Measurements from ENCODE around the gene TSPYL2.

The TSPYL2 gene

DNA sequence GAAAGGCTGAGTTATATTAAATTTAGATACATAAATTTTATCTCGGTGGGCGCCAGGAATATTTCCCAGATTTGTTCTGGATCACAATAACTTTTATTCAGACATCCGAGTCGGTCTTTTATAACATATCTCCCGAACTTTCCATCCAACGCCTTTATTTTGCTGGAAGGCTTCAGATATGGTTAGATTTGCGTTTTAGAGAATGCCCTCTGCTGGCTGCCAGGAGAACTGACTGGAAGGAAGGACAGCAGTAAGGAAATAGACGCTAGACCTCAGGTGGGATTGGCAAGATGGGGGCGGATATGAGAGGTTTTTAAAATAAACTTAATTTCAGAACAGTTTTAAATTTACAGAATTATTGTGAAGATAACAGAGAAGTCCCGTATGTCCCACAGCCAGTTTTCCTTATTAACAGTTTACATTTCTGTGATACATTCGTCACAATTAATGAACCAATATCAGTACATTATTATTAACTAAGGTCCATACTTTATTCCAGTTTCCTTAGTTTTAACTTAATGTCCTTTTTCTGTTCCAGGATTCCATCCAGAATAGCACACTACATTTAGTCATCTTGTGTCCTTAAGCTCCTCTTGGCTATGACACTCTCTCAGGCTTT, 7.2 kb downstream of the TSPYL2 start:
- H3K4me3 ChIP-seq (ENCODE audit: low read depth in 1 of 2, low read length in 2 of 2) = peak overlapping the region; percentile 48 to 59
- H3K9me3 ChIP-seq (ENCODE audit: control insufficient read depth in 1 of 2, low read length in 2 of 2) = no peaks in the 10 kb centered on the region
- no peak overlapping the region for H3K27ac ChIP-seq (ENCODE audit: low read depth, low read length)
- H3K27me3 ChIP-seq (ENCODE audit: control insufficient read depth in 1 of 2, insufficient read depth in 2 of 2, low read length in 2 of 2) = no peaks in the 10 kb centered on the region
- H3K9ac ChIP-seq (ENCODE audit: low read depth in 1 of 2, low read length in 2 of 2) = peak overlapping the region; percentile 20 to 48
- H3K36me3 ChIP-seq (ENCODE audit: control insufficient read depth in 1 of 2, insufficient read depth in 2 of 2, low read length in 2 of 2) = peaks cover 0 to 12% of the 10 kb centered on the region in 2 donors
- no peaks in the 10 kb centered on the region for H3K4me1 ChIP-seq (ENCODE audit: control insufficient read depth in 1 of 2, insufficient read depth in 2 of 2, low read length in 2 of 2)

DNA sequence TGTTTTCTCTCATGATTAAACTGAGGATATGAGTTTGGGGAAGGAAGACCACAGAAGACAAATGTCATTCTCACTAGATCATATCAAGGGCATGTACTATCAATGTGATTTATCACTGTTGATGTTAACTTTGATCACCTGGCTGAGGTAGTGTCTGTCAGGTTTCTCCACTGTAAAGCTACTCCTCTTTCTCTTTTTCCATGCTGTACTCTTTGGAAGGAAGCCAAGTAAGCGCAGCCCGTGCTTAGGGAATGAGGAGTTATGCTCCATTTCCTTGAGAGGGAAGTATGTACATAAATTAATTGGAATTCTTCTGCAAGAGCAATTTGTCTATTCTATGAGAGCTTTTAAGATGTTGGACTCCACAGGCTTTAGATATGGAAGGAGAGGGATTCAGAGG, 7.8 kb downstream of the TSPYL2 start:
- Histone ChIP-seq H3K27me3 (ENCODE audit: control insufficient read depth in 1 of 2, insufficient read depth in 2 of 2, low read length in 2 of 2) (no peaks in the 10 kb centered on the region), H3K27ac (ENCODE audit: low read depth, low read length) (no peak overlapping the region), H3K9me3 (ENCODE audit: control insufficient read depth in 1 of 2, low read length in 2 of 2) (no peaks in the 10 kb centered on the region), H3K9ac (ENCODE audit: low read depth in 1 of 2, low read length in 2 of 2) (no peak overlapping the region), H3K36me3 (ENCODE audit: control insufficient read depth in 1 of 2, insufficient read depth in 2 of 2, low read length in 2 of 2) (peaks cover 0 to 12% of the 10 kb centered on the region in 2 donors), H3K4me3 (ENCODE audit: low read depth in 1 of 2, low read length in 2 of 2) (no peak overlapping the region), H3K4me1 (ENCODE audit: control insufficient read depth in 1 of 2, insufficient read depth in 2 of 2, low read length in 2 of 2) (no peaks in the 10 kb centered on the region)

DNA sequence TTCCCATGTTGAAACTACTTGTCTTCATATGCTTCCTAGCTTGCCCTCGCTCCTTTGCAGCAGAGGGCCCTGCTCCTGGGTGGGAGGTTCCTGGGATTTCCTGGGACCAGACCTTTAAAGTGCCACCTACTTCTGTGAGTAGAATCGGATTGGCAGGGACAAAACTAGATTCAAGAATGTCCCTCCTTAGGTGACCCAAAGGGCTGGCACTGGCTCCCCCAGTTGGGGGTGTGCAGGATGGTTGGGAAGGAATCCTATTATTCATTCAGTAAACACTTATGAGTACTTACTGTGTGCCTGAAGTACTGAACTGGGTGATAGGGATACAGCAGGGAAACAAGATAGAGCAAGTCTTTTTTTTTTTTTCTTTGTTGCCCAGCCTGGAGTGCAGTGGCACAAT, 9.2 kb downstream of the TSPYL2 start:
- Histone ChIP-seq H3K27ac (ENCODE audit: low read depth, low read length) (no peak overlapping the region), H3K9ac (ENCODE audit: low read depth in 1 of 2, low read length in 2 of 2) (no peak overlapping the region), H3K4me3 (ENCODE audit: low read depth in 1 of 2, low read length in 2 of 2) (no peak overlapping the region), H3K4me1 (ENCODE audit: control insufficient read depth in 1 of 2, insufficient read depth in 2 of 2, low read length in 2 of 2) (no peaks in the 10 kb centered on the region), H3K9me3 (ENCODE audit: control insufficient read depth in 1 of 2, low read length in 2 of 2) (no peaks in the 10 kb centered on the region), H3K36me3 (ENCODE audit: control insufficient read depth in 1 of 2, insufficient read depth in 2 of 2, low read length in 2 of 2) (no peaks in the 10 kb centered on the region), H3K27me3 (ENCODE audit: control insufficient read depth in 1 of 2, insufficient read depth in 2 of 2, low read length in 2 of 2) (no peaks in the 10 kb centered on the region)

DNA sequence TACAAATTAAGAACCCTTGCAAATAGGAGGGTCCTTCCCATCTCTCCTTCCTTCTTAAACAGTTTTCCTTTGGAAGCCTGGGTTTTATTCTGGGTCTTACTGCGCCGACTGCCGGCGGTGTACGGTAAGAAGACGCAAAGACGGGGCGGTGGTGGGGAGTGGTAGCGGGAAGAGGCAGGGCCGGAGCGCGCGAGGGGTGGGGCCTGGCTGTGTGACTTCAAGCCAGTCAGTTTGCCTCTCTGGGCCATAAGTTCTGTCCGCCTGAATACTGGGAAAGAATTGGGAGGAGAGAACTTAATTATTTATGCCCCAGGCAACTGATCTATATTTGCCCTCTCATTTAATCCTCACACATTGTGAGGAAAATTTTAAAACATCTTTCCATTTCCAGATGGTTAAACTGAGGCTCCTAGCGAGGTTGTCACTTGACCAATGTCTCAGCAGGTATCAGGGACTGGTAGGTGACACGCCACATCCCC, 11.0 kb downstream of the TSPYL2 start:
- peak overlapping the region; percentile 57 to 66 for H3K9ac ChIP-seq (ENCODE audit: low read depth in 1 of 2, low read length in 2 of 2)
- H3K9me3 ChIP-seq (ENCODE audit: control insufficient read depth in 1 of 2, low read length in 2 of 2) = no peaks in the 10 kb centered on the region
- no peaks in the 10 kb centered on the region for H3K4me1 ChIP-seq (ENCODE audit: control insufficient read depth in 1 of 2, insufficient read depth in 2 of 2, low read length in 2 of 2)
- peak overlapping the region; percentile 93 for H3K27ac ChIP-seq (ENCODE audit: low read depth, low read length)
- H3K4me3 ChIP-seq (ENCODE audit: low read depth in 1 of 2, low read length in 2 of 2) = peak overlapping the region; percentile 82
- no peaks in the 10 kb centered on the region for H3K36me3 ChIP-seq (ENCODE audit: control insufficient read depth in 1 of 2, insufficient read depth in 2 of 2, low read length in 2 of 2)
- no peaks in the 10 kb centered on the region for H3K27me3 ChIP-seq (ENCODE audit: control insufficient read depth in 1 of 2, insufficient read depth in 2 of 2, low read length in 2 of 2)

DNA sequence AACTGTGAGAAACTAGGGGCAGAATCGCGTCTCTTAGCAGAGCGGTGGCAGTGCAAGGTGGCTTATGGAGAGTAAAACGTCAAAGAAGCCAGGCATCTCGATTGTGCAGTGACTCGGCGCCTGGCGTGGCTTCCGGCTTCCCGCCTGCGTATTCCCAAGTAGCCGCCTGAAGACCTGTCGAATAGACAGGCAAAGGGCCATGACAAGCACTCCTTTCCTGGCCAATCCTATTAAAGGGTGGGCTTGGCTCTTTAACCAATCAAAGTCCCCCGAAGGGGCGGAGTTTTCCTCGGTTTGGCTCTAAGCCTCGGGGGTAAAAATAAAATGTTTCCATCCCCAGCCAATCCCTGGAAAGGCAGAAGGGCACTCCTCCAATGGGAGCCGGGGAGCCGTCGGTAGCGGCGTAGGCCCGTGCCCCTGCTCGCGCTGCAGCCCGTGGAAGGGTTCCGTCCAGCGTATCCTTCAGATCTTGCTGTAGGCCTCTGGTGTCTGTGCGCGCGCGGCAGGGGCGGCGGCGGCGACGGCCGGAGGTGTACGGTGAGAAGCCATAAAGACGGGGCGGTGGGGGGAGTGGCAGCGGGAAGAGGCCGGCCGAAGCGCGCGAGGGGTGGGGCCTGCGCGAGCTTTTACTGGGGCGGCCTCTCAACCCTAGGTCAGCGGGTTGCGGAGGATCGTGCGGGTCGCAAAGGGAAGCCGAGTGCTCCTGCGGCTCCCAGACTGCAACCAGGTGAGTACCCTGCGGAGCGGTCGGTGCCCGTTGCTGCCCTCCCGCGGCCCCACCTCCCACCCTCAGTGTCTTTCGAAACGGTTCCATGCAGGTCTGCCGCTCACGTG, 11.8 kb downstream of the TSPYL2 start, which contains the start of gene KANTR:
Gene KANTR (plus strand): TSS at position 395 of the 834 bp plus-strand sequence. CDS start 30,131 bp downstream, outside the sequence.
- Histone ChIP-seq H3K36me3 (ENCODE audit: control insufficient read depth in 1 of 2, insufficient read depth in 2 of 2, low read length in 2 of 2) (no peaks in the 10 kb centered on the region), H3K9me3 (ENCODE audit: control insufficient read depth in 1 of 2, low read length in 2 of 2) (no peaks in the 10 kb centered on the region), H3K27ac (ENCODE audit: low read depth, low read length) (peak within 1 kb of the TSS; percentile 93), H3K4me3 (ENCODE audit: low read depth in 1 of 2, low read length in 2 of 2) (peak within 1 kb of the TSS; percentile 82), H3K27me3 (ENCODE audit: control insufficient read depth in 1 of 2, insufficient read depth in 2 of 2, low read length in 2 of 2) (no peaks in the 10 kb centered on the region), H3K9ac (ENCODE audit: low read depth in 1 of 2, low read length in 2 of 2) (peak within 1 kb of the TSS; percentile 57 to 66), H3K4me1 (ENCODE audit: control insufficient read depth in 1 of 2, insufficient read depth in 2 of 2, low read length in 2 of 2) (no peaks in the 10 kb centered on the region)

DNA sequence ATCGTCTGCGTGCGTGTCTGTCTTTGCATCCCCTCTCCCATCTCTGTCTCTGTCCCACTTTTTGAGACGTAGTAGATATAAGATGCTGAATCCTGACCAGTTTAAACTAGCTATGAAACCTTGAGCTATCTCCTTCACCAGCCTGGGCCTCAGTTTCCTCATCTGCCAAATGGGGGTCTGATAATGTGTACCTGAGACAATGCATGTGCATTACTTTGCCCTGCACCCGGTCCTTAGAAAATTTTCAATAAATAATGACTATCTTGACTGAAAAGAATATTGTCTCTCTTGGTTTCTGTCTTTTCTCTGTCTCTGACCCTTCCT, 12.4 kb downstream of the TSPYL2 start:
- Histone ChIP-seq H3K27ac (ENCODE audit: low read depth, low read length) (peak overlapping the region; percentile 70), H3K27me3 (ENCODE audit: control insufficient read depth in 1 of 2, insufficient read depth in 2 of 2, low read length in 2 of 2) (no peaks in the 10 kb centered on the region), H3K36me3 (ENCODE audit: control insufficient read depth in 1 of 2, insufficient read depth in 2 of 2, low read length in 2 of 2) (no peaks in the 10 kb centered on the region), H3K4me3 (ENCODE audit: low read depth in 1 of 2, low read length in 2 of 2) (peak overlapping the region; percentile 82), H3K4me1 (ENCODE audit: control insufficient read depth in 1 of 2, insufficient read depth in 2 of 2, low read length in 2 of 2) (no peaks in the 10 kb centered on the region), H3K9me3 (ENCODE audit: control insufficient read depth in 1 of 2, low read length in 2 of 2) (no peaks in the 10 kb centered on the region), H3K9ac (ENCODE audit: low read depth in 1 of 2, low read length in 2 of 2) (peak overlapping the region; percentile 57 to 64)

DNA sequence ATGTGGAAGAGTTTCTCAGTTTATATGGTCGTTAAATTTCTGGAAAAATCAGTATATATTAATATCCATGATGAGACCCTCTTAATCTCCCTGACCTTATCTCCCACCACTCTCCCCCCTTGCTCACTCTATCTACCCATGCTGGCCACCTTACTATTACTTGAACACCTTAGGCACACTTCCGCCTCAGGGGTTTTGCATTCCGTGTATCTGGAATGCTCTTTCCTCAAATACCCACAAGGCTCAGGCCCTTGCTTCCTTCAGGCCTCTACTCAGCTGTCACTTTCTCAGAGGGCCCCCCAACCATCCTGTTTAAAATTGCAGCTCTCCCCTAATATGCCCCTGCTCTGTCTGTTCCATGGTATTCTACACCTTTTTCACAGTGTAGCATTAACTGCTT, 13.6 kb downstream of the TSPYL2 start:
- no peaks in the 10 kb centered on the region for H3K36me3 ChIP-seq (ENCODE audit: control insufficient read depth in 1 of 2, insufficient read depth in 2 of 2, low read length in 2 of 2)
- H3K27me3 ChIP-seq (ENCODE audit: control insufficient read depth in 1 of 2, insufficient read depth in 2 of 2, low read length in 2 of 2) = no peaks in the 10 kb centered on the region
- no peaks in the 10 kb centered on the region for H3K9me3 ChIP-seq (ENCODE audit: control insufficient read depth in 1 of 2, low read length in 2 of 2)
- H3K4me1 ChIP-seq (ENCODE audit: control insufficient read depth in 1 of 2, insufficient read depth in 2 of 2, low read length in 2 of 2) = no peaks in the 10 kb centered on the region
- H3K9ac ChIP-seq (ENCODE audit: low read depth in 1 of 2, low read length in 2 of 2) = no peak overlapping the region
- no peak overlapping the region for H3K4me3 ChIP-seq (ENCODE audit: low read depth in 1 of 2, low read length in 2 of 2)
- H3K27ac ChIP-seq (ENCODE audit: low read depth, low read length) = no peak overlapping the region

DNA sequence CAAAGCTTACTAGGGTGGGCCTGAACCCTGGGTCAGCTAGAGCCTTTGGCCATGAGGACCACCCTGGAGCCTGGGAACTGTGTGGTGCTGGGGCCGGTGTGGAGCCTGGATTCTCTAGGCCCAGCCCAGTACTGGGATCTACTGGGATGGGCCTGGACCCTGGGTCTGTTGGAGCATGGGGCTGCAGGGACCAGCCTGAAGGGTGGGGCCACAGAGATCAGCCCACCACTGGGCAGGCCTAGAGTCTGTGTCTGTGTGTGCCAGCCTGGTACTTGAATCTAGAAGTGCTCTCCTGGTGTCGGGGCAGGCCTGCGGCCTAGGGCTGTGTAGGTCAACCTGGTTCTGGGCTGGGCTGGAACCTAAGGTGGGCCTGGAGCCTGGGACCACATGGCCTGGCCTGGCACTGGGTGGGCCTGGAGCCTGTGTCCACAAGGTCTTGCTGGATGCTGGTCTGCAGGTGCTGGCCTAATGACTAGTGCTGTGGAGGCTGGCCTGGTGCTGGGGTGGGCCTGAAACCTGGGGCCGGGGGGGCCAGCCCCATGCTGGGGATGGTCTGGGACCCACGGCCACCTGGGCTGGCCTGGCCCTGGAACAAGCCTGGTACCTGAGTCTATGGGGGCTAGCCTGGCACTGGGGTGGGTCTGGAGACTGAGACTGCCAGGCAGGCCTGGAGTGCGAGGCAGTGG, 32.8 kb downstream of the TSPYL2 start:
- Histone ChIP-seq H3K36me3 (ENCODE audit: control insufficient read depth in 1 of 2, insufficient read depth in 2 of 2, low read length in 2 of 2) (peaks cover 0 to 3% of the 10 kb centered on the region in 2 donors), H3K9me3 (ENCODE audit: control insufficient read depth in 1 of 2, low read length in 2 of 2) (no peaks in the 10 kb centered on the region), H3K27me3 (ENCODE audit: control insufficient read depth in 1 of 2, insufficient read depth in 2 of 2, low read length in 2 of 2) (no peaks in the 10 kb centered on the region), H3K27ac (ENCODE audit: low read depth, low read length) (no peak overlapping the region), H3K4me3 (ENCODE audit: low read depth in 1 of 2, low read length in 2 of 2) (no peak overlapping the region), H3K4me1 (ENCODE audit: control insufficient read depth in 1 of 2, insufficient read depth in 2 of 2, low read length in 2 of 2) (peaks cover 0 to 4% of the 10 kb centered on the region in 2 donors), H3K9ac (ENCODE audit: low read depth in 1 of 2, low read length in 2 of 2) (no peak overlapping the region)

DNA sequence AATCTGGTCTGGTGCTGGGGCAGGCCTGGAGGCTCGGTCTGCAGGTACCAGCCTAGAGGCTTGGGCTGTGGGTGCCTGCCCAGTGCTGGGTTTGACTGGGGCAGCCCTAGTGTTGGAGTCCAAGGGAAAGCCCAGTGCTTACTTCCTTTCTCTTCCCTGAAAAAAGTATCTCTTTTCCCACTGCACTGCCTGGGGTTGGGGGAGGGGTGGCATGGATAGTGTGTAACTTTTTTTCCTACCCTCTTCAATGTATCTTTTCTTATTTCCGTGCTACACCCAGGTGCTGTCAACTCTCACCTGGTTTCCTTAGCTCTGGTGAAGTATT, 33.3 kb downstream of the TSPYL2 start:
- Histone ChIP-seq H3K9ac (ENCODE audit: low read depth in 1 of 2, low read length in 2 of 2) (peak overlapping the region in 1 of 2 donors; percentile 0), H3K27me3 (ENCODE audit: control insufficient read depth in 1 of 2, insufficient read depth in 2 of 2, low read length in 2 of 2) (no peaks in the 10 kb centered on the region), H3K27ac (ENCODE audit: low read depth, low read length) (no peak overlapping the region), H3K36me3 (ENCODE audit: control insufficient read depth in 1 of 2, insufficient read depth in 2 of 2, low read length in 2 of 2) (peaks cover 0 to 3% of the 10 kb centered on the region in 2 donors), H3K4me3 (ENCODE audit: low read depth in 1 of 2, low read length in 2 of 2) (no peak overlapping the region), H3K9me3 (ENCODE audit: control insufficient read depth in 1 of 2, low read length in 2 of 2) (no peaks in the 10 kb centered on the region), H3K4me1 (ENCODE audit: control insufficient read depth in 1 of 2, insufficient read depth in 2 of 2, low read length in 2 of 2) (peaks cover 0 to 4% of the 10 kb centered on the region in 2 donors)

DNA sequence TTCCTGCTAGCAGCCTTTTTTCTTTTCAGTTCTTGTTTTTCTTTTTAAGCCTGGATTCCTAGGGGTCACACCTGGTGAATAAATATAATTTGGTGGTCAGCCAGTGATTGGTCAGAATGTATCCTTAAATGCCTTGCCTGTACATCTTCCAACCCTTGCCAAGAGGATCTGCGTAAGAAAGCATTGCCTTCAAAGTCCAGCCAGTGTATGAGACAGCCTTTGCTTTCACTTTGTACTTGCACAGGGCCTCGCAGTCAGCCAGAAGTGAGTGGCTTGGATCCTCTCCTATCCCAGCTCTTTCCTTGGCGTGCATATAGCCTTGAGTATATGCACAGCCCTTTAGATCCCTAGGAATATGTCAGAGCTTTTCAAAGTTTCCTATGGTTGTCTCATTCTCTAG, 33.9 kb downstream of the TSPYL2 start:
- Histone ChIP-seq H3K36me3 (ENCODE audit: control insufficient read depth in 1 of 2, insufficient read depth in 2 of 2, low read length in 2 of 2) (peaks cover 0 to 3% of the 10 kb centered on the region in 2 donors), H3K27ac (ENCODE audit: low read depth, low read length) (no peak overlapping the region), H3K27me3 (ENCODE audit: control insufficient read depth in 1 of 2, insufficient read depth in 2 of 2, low read length in 2 of 2) (no peaks in the 10 kb centered on the region), H3K4me1 (ENCODE audit: control insufficient read depth in 1 of 2, insufficient read depth in 2 of 2, low read length in 2 of 2) (peaks cover 0 to 4% of the 10 kb centered on the region in 2 donors), H3K9ac (ENCODE audit: low read depth in 1 of 2, low read length in 2 of 2) (peak overlapping the region in 1 of 2 donors; percentile 0), H3K9me3 (ENCODE audit: control insufficient read depth in 1 of 2, low read length in 2 of 2) (no peaks in the 10 kb centered on the region), H3K4me3 (ENCODE audit: low read depth in 1 of 2, low read length in 2 of 2) (peak overlapping the region in 1 of 2 donors; percentile 10)
